Muscle layer of colon (tissue), 2 donors: ENCODE results near the gene SPATS2.
"Not testable (repeated sequence)": the region's sequence is repeated elsewhere in the genome, so short reads cannot be mapped to it uniquely, and the experiment has no call there.

ENCODE experiments used
- H3K27ac ChIP-seq: one replicate; pipeline ENCODE4 v1.7.0; 2013; ENCODE audit warnings: low read depth, mild to moderate bottlenecking, low read length, moderate library complexity
- H3K27me3 ChIP-seq, 2 donors: one replicate each; pipeline ENCODE4 v1.7.0; 2013; ENCODE audit warnings: low read length in 2 of 2, mild to moderate bottlenecking in 2 of 2; ENCODE audit not compliant: insufficient read depth in 2 of 2, control insufficient read depth in 1 of 2
- H3K36me3 ChIP-seq: one replicate; pipeline ENCODE4 v1.7.0; 2013; ENCODE audit warnings: mild to moderate bottlenecking, low read length; ENCODE audit not compliant: insufficient read depth
- H3K4me1 ChIP-seq: one replicate; pipeline ENCODE4 v1.7.0; 2013; ENCODE audit warnings: mild to moderate bottlenecking, low read length; ENCODE audit not compliant: insufficient read depth
- H3K4me3 ChIP-seq, 2 donors: one replicate each; pipeline ENCODE4 v1.7.0; 2013; ENCODE audit warnings: low read length in 2 of 2, low read depth in 1 of 2, mild to moderate bottlenecking in 1 of 2, moderate library complexity in 1 of 2
- H3K9ac ChIP-seq: one replicate; pipeline ENCODE4 v1.7.0; 2013; ENCODE audit warnings: low read length
- H3K9me3 ChIP-seq: one replicate; pipeline ENCODE4 v1.7.0; 2013; ENCODE audit warnings: mild to moderate bottlenecking, low read length
- donor health status: abdominal sarcoma.
- donor health status: Adenocarcinoma of cecum.

The SPATS2 gene

GRCh38 chr12:49531745-49532144 lies 164.5 kb downstream of the SPATS2 start:
- H3K9me3 ChIP-seq = no peaks in the 10 kb centered on the region
- peaks cover 2 to 3% of the 10 kb centered on the region in 2 donors for H3K27me3 ChIP-seq
- no peak overlapping the region for H3K9ac ChIP-seq
- peaks cover 7% of the 10 kb centered on the region for H3K36me3 ChIP-seq
- no peak overlapping the region for H3K27ac ChIP-seq
- H3K4me1 ChIP-seq = no peaks in the 10 kb centered on the region
- no peak overlapping the region for H3K4me3 ChIP-seq

DNA sequence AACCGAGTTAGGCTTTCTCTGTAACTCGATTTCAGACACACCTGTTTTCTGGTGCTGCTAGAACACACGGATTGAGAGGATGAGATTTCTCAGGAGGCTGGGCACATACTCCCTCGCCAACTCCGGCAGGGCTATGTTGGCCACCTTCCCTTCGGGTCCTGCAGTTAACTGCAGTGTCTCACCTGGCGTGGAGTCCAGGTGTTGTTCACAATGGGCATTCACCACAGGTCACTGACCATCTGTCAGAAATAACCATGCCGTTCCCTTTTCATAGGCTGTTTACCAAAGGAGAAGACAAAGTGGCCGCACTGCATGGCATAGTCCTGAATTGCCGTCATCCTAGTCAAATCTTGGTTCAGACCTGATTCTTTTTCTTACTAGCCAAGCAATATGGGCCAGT lies 166.1 kb downstream of the SPATS2 start:
- Histone ChIP-seq H3K9ac (no peak overlapping the region), H3K27me3 (peaks cover 18% of the 10 kb centered on the region in 2 donors), H3K9me3 (no peaks in the 10 kb centered on the region), H3K4me1 (peaks cover 11% of the 10 kb centered on the region), H3K27ac (no peak overlapping the region), H3K36me3 (no peaks in the 10 kb centered on the region), H3K4me3 (no peak overlapping the region)

- Histone ChIP-seq H3K4me1 (peaks cover 11% of the 10 kb centered on the region), H3K27me3 (peaks cover 18 to 24% of the 10 kb centered on the region in 2 donors)
- not testable (repeated sequence) for H3K27ac ChIP-seq, H3K9ac ChIP-seq, H3K36me3 ChIP-seq, H3K9me3 ChIP-seq, H3K4me3 ChIP-seq
These were observed 166.9 kb downstream of the SPATS2 start for GRCh38 chr12:49534122-49534521.

- no peaks in the 10 kb centered on the region for H3K36me3 ChIP-seq
- H3K9me3 ChIP-seq = no peaks in the 10 kb centered on the region
- no peak overlapping the region for H3K27ac ChIP-seq
- peaks cover 22 to 31% of the 10 kb centered on the region in 2 donors for H3K27me3 ChIP-seq
- no peak overlapping the region for H3K9ac ChIP-seq
- peaks cover 11% of the 10 kb centered on the region for H3K4me1 ChIP-seq
- no peak overlapping the region for H3K4me3 ChIP-seq
These were observed 167.5 kb downstream of the SPATS2 start for GRCh38 chr12:49534731-49535278.

DNA sequence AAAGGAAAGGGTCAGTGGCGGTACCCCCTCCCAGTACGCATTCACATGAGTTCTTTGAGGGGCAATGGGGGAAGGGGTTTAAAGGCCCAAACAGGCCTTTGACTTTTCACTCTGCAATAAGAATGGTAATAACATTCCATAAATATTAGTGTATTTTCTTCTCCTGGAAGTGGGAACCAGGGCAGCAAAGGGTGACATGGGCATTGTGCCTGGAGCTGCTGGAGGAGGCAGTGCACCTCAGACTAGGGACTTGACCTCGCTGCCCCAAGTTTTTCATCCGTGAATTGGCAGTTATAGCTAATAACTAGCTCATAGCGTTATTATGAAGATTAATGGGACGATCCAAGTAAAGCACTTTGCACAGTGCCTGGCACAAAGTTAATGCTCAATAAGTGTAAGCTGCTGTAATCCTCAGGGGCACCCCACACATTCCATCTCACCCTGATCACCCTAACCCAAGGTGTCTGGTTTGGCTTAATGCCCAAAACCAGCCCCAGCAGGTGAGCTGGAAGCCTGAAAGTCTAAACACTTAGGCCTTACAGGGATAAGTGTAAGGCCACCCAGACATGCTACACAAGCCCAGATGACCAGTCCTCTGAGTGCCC lies 168.8 kb downstream of the SPATS2 start:
- peaks cover 11% of the 10 kb centered on the region for H3K4me1 ChIP-seq
- no peak overlapping the region for H3K9ac ChIP-seq
- no peaks in the 10 kb centered on the region for H3K9me3 ChIP-seq
- H3K27me3 ChIP-seq = peaks cover 24 to 37% of the 10 kb centered on the region in 2 donors
- H3K27ac ChIP-seq = no peak overlapping the region
- H3K36me3 ChIP-seq = no peaks in the 10 kb centered on the region
- H3K4me3 ChIP-seq = no peak overlapping the region

DNA sequence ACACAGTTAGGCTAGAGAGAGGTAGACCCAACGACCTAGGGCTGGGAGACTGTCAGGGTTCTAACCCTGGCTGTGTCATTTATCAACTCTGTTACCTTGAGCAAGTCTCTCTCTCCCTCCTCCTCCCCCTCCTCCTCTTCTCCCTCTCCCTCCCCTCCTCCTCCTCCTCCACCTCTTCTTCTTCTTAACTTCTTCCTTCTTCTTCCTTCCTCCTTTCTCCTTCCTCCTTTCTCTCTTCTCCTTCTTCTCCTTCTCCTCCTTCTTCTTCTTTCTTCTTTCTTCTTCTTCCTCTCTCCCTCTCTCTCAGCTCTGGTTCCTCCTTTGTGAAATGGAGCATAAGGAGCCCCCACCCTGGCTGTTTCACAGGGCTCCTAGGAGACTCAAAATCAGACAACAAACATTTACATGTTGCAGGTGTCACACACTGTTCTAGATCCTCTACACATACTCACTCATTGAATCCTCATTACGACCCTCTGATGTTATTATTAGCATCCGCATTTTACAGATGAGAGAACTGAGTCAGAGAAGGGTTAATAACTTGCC lies 169.3 kb downstream of the SPATS2 start:
- H3K4me3 ChIP-seq = no peak overlapping the region
- no peak overlapping the region for H3K27ac ChIP-seq
- no peaks in the 10 kb centered on the region for H3K36me3 ChIP-seq
- H3K9me3 ChIP-seq = no peaks in the 10 kb centered on the region
- peaks cover 24 to 37% of the 10 kb centered on the region in 2 donors for H3K27me3 ChIP-seq
- peaks cover 11% of the 10 kb centered on the region for H3K4me1 ChIP-seq
- no peak overlapping the region for H3K9ac ChIP-seq

- Histone ChIP-seq H3K36me3 (no peaks in the 10 kb centered on the region), H3K9ac (no peak overlapping the region), H3K9me3 (no peaks in the 10 kb centered on the region), H3K4me3 (peak overlapping the region; percentile 51 to 69), H3K27ac (no peak overlapping the region), H3K4me1 (peaks cover 11% of the 10 kb centered on the region), H3K27me3 (peaks cover 24 to 37% of the 10 kb centered on the region in 2 donors)
These were observed 170.0 kb downstream of the SPATS2 start for GRCh38 chr12:49537231-49537751.

DNA sequence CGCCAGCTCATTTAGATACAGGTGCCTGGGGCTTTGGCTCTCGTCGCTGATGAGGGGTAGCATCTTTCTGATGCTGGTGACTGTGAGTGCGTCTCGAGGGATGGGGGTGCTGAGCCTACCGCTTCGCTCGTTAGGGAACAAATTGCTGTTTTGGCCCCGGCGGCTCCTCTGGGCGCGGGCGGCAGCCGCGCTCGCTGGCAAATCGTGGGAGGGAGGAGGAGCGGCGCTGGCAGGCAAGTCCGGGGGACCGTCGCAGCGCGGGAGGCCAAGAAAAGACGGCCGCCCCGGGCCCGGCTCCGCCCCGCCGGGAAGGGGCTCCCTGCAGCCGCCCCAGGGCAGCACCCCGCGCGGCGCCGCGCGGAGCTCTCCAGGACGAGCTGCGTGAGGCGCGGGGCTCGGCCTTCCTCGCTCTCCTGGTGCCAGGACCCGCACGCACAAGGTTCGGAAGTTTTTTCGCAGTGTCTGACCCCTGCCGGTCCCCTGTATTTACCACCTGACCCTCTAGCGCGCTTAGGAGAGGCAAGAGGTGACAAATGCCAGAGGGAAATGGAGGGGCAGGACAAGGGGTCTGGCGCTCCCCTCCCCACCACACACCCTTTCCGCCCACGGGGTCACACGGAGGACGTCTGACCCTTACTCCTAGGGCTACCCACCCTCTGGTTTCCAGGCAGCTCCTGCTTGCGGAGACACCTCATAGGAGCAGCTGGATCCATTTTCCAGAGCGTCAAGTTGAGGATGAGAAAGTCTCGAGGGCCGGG lies 170.7 kb downstream of the SPATS2 start:
- Histone ChIP-seq H3K4me3 (peak overlapping the region; percentile 51 to 69), H3K9ac (no peak overlapping the region), H3K27me3 (peaks cover 24 to 38% of the 10 kb centered on the region in 2 donors), H3K36me3 (no peaks in the 10 kb centered on the region), H3K9me3 (no peaks in the 10 kb centered on the region), H3K4me1 (peaks cover 11% of the 10 kb centered on the region), H3K27ac (no peak overlapping the region)

DNA sequence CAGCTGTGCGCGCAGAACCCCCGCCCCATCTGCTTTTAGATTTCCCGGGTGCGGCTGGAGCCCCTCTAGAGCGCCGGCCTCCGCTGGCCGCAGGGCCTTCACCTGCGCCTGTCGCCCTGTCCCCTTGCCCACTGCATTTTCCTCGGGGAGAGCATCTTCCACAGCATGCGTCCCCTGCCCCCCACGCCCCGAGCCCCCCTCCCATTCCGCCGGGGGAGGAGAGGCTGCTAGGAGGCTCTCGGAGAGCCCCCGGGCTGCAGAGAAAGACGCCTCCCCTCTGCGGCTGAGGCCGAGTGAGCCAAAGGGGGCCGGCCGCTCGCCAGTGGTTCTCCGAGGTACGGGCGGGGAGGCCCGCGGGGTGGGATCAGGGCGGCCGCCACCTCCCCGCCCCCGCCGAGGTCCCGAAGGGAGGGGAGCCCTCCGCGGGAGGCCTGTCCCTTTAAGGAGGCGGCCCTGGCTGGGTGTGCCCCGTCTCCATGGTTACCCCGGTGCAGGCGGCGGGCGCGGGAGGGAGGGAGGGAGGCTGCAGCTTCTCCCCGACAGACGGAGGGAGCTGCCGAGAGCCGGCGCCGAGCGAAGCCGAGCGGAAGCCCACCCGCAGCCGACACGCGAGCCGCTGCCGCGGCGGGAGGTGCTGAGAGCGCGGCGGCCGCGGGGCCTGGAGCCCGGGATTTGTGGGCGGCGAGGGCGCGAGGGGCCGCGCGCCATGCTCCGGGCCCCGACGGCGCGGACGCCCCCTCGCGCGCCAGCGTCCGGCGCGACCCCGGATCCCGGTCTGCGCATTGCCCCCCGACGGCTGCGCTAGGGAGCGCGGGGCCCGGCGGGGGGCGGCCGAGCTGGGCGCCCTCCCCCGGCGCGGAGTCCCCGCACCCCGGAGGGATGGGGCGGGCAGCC lies 171.5 kb downstream of the SPATS2 start, which contains the start of gene KCNH3:
Gene KCNH3 (plus strand): TSS at position 521 of the 894 bp plus-strand sequence. CDS start 387 bp downstream, outside the sequence.
- peaks cover 24 to 43% of the 10 kb centered on the region in 2 donors for H3K27me3 ChIP-seq
- no peak within 1 kb of the TSS for H3K27ac ChIP-seq
- H3K9ac ChIP-seq = no peak within 1 kb of the TSS
- H3K4me1 ChIP-seq = peaks cover 11% of the 10 kb centered on the region
- H3K9me3 ChIP-seq = no peaks in the 10 kb centered on the region
- H3K36me3 ChIP-seq = no peaks in the 10 kb centered on the region
- H3K4me3 ChIP-seq = peak within 1 kb of the TSS; percentile 51 to 69

- Histone ChIP-seq H3K27ac (no peak overlapping the region), H3K4me3 (no peak overlapping the region)
These were observed 172.4 kb downstream of the SPATS2 start for GRCh38 chr12:49539406-49540228.

More at GRCh38 chr12:49539406-49540228, 172.4 kb downstream of the SPATS2 start:
- Histone ChIP-seq H3K27me3 (peaks cover 24 to 43% of the 10 kb centered on the region in 2 donors), H3K4me1 (peaks cover 11% of the 10 kb centered on the region), H3K36me3 (no peaks in the 10 kb centered on the region), H3K9ac (no peak overlapping the region), H3K9me3 (no peaks in the 10 kb centered on the region)
